NCI-H748 (cell line): ENCODE data around the gene SLC22A31.

Experiments
- DNase-seq: peaks from one replicate; lab custom pipeline; 2025; ENCODE audit not compliant: unreplicated experiment; lab: John Stamatoyannopoulos, UW

Gene SLC22A31

GRCh38 chr16:89217138-89217387, 16.7 kb upstream of the SLC22A31 start:
- no peak for DNase-seq

DNA sequence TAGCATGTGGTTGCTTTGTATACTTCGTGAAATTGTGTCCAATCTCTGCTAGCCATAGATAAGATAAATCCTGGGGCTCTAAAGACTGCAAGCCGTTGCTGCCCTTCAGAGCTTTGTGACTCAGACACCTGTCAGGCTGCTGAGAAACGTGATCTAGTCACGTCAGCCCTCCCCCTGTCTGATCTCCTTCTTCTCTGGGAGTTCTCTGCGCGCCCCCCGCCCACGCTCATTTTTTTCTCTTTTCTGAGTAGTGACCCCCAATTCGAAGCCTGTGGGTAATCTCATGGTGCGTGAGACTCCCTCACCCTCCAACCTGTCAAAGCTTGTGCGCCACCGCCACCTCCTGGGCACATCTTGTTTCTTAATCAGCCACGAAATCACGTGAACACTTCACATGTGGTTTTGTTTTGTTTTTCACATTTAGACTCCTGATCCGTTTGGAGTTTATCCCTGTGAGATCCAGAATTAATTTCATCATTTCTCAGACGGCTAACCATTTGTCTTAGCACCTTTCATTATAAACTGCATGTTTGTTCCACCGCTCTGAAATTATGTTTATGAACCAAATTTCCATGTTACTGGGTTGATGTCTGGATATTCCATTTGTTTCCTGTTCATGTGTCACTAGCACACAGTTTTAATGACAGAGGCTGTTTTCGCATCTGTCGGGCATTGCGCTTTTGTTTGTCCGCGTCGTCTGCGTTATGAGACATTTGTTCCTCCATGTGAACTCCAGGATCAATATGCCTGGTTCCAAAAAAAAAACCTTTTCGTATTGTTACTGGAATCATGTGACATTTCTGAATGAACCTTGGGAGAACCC, 16.2 kb upstream of the SLC22A31 start:
- peak; percentile 63 for DNase-seq

GRCh38 chr16:89210904-89211515, 10.7 kb upstream of the SLC22A31 start:
- DNase-seq = no peak

DNA sequence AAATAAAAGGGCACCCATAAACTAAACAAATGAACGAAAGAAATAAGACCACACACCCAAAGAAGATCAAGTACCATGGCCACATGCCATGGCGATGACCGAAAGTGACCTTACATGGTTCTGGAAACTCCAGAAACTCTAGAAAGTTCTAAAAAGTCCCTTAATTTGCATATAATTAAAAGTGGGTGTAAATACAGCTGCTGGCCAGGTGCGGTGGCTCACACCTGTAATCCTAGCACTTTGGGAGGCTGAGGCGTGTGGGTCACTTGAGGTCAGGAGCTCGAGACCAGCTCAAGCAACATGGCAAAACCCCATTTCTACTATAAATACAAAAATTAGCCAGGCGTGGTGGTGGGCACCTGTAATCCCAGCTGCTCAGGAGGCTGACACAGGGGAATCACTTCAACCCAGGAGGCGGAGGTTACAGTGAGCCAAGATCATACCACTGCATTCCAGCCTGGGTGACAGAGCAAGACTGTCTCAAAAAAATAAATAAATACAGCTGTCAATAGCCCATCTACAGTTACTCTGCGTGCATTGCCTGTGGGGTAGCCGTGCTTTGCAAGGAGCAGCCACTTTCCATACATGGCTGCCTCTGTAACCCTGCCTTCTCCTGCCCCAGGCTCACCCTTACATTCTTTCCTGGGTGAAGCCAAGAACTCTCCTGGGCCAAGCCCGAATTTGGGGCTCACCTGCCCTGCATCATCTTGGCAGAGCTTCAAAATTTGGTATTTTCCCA, 10.0 kb upstream of the SLC22A31 start:
- no peak for DNase-seq

DNA sequence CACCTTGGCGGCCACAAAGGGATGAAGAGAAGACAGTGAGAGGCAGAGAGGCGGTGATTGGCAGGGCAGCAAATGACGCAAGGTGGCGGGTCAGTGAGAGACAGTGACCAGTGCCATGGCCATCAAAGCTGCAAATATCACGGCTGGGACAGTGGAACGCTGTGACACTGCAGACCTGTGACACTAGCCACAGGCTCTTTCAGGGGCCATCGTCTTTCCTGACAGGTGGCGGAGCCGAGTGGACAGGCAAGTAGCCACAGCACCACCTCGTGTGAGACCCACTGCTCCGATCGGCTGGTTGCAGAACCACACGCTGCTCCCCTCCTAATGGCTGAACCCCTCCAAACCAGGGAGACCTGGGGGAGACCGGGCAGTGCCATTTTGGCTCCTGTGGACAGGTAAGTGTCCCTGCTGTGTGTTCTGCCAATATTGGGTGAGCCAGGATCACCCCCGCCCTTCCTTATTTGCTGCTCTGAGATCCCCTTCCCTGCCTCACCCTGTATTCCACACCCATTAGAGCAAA, 9.2 kb upstream of the SLC22A31 start:
- no peak for DNase-seq

GRCh38 chr16:89207993-89208392, 7.7 kb upstream of the SLC22A31 start:
- no peak for DNase-seq

DNA sequence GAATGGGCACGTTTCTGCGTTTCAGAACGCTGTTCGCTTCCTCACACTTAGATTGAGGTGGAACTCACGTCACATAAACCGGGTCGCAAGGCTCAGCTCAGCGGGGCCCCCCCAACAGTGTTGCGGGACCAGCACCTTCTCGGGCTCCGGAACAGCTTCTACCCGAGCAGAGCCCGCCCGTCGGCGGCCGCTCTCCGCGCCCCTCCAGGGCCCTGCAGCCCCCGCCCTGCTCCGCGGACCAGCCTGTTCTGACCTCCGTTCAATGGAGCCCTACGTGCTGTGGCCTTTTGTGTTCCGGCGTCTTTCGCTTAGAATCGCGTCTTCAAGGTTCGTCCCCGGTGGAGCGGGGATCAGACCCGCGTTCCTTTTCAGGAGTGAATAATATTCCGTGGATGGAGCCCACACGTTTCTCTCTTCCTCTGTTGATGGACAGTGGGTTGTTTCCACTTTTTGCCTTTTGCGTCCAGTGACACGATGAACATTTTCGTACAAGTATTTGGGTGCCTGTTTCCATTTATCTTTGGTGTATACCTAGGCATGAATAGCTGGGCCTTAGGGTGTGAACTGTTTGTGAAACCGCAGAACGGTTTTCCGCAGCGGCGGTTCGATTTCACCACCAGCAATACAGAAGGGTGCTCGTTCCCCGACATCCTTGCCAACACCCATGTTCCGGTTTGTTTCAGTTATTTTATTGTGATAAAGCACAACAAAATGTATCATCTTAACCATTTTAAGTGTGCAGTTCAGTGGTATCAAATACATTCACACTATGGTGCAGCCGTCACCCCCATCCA, 2.3 kb upstream of the SLC22A31 start:
- DNase-seq = no peak

DNA sequence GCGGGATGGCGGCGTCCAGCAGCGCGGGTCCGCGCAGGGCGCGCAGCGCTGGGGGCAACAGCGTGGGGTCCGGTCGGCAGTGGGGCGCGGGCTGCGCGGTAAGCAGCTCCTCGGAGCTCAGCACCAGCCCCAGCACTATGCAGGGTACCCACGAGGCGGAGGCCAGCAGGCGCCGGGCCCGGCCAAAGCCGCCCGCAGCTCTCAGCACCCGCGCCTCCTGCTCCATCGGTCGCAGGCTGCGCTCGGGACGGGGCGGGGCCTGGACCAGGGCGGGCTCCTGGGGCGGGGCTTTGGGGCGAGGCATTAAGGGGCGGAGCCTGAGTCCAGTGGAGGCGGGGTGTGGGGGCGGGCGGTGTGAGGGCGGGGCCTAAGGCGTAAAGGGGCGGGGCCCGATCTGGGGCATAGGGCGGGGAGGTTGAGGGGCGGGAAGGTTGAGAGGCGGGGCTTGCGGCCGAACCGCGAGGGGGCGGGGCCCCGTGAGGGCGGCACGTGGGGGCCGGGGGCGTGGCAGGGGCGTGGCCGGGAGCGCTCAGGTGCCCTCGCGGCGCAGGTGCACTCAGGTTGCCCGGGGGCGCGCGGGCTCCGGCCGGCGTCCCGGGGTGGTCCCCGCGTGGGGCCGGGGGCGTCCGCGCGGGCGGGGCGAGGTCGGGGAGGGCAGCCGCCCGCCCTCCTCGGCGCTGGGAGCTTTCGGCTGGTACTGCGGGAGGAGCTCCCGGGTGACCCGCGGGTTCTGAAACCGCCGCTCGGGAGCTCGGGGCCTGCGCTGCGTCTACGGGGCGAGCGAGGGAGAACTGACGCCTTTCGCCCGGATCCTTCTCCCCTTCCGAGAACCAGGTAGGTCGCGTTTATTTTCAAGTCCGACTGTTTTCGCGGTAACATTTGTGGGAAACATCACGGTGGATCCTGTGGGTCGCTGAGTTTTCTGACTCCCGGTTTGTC, 1.4 kb upstream of the SLC22A31 start:
- peak; percentile 75 for DNase-seq

DNA sequence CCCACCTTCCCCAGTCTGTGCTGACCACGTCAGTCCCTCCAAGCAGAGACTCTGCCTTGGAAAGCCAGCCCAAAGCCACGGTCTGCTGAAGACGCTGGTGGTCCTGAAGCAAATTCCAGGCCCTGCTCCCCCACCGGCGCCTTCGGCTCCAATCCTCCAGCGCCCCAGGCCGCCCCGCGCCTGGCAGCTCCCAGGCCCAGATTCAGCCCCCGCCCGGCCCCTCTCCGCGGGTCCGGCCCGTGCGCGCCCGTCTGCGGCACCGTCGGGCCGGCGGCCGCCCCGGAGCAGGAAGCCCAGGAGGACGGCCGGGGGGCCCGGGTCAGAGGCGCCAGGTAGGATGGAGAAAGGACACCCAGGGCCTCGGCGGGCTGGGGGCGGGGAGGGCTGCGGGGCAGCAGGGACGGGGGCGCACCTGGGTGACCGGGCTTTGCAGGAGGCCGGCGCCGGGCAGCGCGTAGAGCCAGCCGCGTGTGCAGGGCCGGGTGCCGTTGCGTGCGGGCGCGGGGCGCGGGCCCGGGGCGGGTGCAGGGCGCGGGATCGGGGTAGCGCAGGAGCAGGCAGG, 594 bp upstream of the SLC22A31 start:
- DNase-seq = no peak

GRCh38 chr16:89199241-89200123, 855 bp downstream of the SLC22A31 start:
- no peak for DNase-seq

GRCh38 chr16:89198417-89199240, 1.7 kb downstream of the SLC22A31 start:
- no peak for DNase-seq

DNA sequence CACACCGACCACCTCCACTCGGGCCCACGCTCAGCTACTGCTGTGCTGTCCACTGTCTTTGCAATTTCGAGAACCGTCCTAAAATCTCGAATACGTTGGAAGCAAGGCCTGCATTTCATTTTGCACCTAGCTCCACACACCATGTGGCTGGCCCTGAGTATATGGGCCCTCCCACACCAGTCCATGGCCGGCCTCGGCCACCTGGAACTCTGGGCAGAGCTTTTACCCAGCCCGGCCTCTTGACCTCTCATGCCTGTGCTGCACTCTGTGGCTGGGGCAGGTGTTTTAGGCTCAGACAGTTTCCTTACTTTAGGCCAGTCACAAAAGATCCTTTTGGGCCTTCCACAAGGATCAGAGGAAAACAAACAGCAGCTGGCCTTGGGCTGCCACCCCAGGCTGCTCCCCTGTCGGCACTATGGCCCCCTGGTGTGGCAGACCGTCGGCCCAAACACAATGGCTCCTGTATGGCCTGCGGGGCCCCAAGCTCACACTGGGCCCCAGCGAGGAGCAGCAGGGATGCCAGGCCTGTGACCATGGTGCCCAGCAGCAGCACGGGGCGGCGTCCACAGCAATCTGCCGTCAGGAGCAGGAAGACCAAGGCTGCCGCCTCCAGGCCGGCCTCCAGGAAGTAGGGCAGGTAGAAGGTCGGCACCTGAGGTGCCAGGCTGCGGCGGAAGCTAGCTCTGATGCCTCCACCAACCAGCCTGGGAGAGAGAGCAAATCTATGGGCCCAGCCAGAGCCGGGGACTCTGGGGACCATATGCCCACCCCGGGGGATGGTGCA, 2.5 kb downstream of the SLC22A31 start:
- no peak for DNase-seq

- DNase-seq = no peak
Measured at GRCh38 chr16:89197033-89197632, 3.2 kb downstream of the SLC22A31 start.

DNA sequence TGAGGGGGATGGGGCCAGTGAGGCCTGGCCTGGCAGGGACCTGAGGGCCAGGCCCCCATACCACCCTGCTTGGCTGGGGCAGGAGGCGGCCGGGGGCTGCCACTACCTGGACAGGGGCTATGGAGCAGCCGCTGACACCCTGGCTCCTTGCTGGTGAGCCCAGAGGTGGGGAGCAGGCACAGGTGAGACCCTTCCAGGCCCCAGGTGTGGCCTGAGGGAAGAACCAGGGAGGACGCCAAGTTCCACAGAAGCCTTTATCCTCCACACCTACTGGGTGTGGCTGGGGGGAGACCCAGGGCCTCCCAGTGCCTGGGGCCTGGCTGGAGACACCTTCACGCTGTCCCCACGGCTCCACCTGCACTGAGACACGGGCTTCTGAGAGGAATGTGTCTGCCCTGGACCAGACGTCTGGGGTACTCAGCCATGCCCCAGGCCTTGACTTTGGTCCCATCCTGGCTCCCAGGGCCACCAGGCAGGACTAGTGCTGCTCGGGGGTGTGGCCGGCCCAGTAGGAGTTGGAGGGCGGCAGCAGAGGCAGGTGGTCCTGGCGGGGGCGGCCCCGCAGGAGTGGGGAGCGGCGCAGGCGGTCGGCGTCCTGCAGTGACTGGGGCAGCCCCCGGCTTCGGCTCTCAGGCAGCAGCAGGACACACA, 4.7 kb downstream of the SLC22A31 start:
- no peak for DNase-seq

GRCh38 chr16:89194340-89195311, 5.7 kb downstream of the SLC22A31 start:
- DNase-seq = no peak
